NCI-H524 (cell line): ENCODE data around the gene RIMS1.

Experiments
- DNase-seq, 2 experiments: peaks; one replicate each; lab custom pipeline; 2025; lab: John Stamatoyannopoulos, UW

RIMS1 gene

GRCh38 chr6:72416744-72417465 is 530.6 kb downstream of the RIMS1 start:
- no peak for DNase-seq

- no peak for DNase-seq
These were observed 531.4 kb downstream of the RIMS1 start for GRCh38 chr6:72417759-72418158.

- DNase-seq = peak; percentile 73 to 92
These were observed 532.1 kb downstream of the RIMS1 start for GRCh38 chr6:72418495-72418894.

GRCh38 chr6:72419966-72420365 is 533.6 kb downstream of the RIMS1 start:
- no peak for DNase-seq

GRCh38 chr6:72420409-72420808 is 534.1 kb downstream of the RIMS1 start:
- no peak for DNase-seq

- peak; percentile 61 to 80 for DNase-seq
These were observed 535.0 kb downstream of the RIMS1 start for GRCh38 chr6:72421387-72421786.

- DNase-seq = no peak
These were observed 535.8 kb downstream of the RIMS1 start for GRCh38 chr6:72422171-72422570.

- DNase-seq = no peak
These were observed 538.1 kb downstream of the RIMS1 start for GRCh38 chr6:72424476-72424875.

GRCh38 chr6:72425003-72425681 is 538.8 kb downstream of the RIMS1 start:
- DNase-seq = peak; percentile 55 to 93

GRCh38 chr6:72440611-72441010 is 554.3 kb downstream of the RIMS1 start:
- DNase-seq = no peak

- DNase-seq = no peak
These were observed 560.1 kb downstream of the RIMS1 start for GRCh38 chr6:72446430-72446829.
